ENCODE results near the gene SLC35F6.

- TF ChIP-seq POLR2AphosphoS5 (IDR thresholded peaks at IDR 0.05; ENCODE audit: low read depth, low read length) (no peak), TAF1 (IDR thresholded peaks at IDR 0.05; ENCODE audit: borderline replicate concordance, insufficient read depth, low read length) (no peak), SIN3A (IDR thresholded peaks at IDR 0.05; ENCODE audit: borderline replicate concordance, insufficient read depth, low read length) (no peak), REST (IDR thresholded peaks at IDR 0.05; ENCODE audit: insufficient read depth in 1 of 2, low read depth in 2 of 2, low read length in 2 of 2) (no peak), FOXP2 (optimal IDR thresholded peaks at IDR 0.05; ENCODE audit: borderline replicate concordance, extremely low read depth, extremely low read length, insufficient read depth) (no peak)
Measured at GRCh38 chr2:26726228-26726627, 37.9 kb upstream of the SLC35F6 start.

Measured in PFSK-1 (cell line).